A172 (cell line): Measurements from ENCODE around the gene ABHD1. TPM values are rescaled to one million over a fixed set of nuclear protein-coding genes. Genes with fewer than 3 reads are reported as not detected.
A peak's percentile ranks its signal among the peaks of the same experiment; 100 is the strongest.

ENCODE experiments used
- DNase-seq: peaks from one replicate; pipeline ENCODE4 v3.0.0-alpha.2; 2015; ENCODE audit warnings: low spot score
- total RNA-seq: library from RNA; depleted of rRNA; stranded (reverse); fragments of >200 nt; shearing (Covaris generic); gene quantifications from 2 replicates; pipeline ENCODE4 v1.2.3, GENCODE V29; 2014

The ABHD1 gene
- total RNA-seq, 1 experiment from 2014 or later, result 2.2 TPM

GRCh38 chr2:27086724-27087593 lies 36.7 kb upstream of the ABHD1 start, which contains the start of gene KHK:
TSS of gene KHK (plus strand) at chr2:27086772. CDS start at chr2:27087260, 488 bp downstream.
- DNase-seq, result peak; percentile 51

GRCh38 chr2:27087823-27088410 lies 35.7 kb upstream of the ABHD1 start:
- no peak for DNase-seq

DNA sequence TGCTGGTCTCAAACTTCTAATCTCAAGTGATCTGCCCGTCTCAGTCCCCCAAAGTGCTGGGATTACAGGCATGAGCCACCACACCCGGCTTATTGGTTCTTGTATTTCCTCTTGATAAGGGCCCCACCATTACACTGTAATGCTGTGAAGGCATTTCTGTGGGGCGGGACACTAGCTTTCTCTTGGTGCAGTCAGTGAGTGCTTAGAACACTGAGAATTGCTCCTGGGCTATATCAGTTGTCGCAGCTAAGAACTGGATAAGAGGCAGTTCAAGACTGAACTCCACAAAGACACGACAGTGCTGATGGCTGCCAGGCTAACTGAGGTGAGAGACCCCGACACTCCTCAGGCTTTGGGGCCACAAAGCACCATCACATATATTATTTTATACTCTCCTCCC lies 35.0 kb upstream of the ABHD1 start:
- no peak for DNase-seq

GRCh38 chr2:27089111-27089954 lies 34.3 kb upstream of the ABHD1 start:
- DNase-seq, result no peak

GRCh38 chr2:27091746-27092695 lies 31.6 kb upstream of the ABHD1 start:
- DNase-seq, result no peak

DNA sequence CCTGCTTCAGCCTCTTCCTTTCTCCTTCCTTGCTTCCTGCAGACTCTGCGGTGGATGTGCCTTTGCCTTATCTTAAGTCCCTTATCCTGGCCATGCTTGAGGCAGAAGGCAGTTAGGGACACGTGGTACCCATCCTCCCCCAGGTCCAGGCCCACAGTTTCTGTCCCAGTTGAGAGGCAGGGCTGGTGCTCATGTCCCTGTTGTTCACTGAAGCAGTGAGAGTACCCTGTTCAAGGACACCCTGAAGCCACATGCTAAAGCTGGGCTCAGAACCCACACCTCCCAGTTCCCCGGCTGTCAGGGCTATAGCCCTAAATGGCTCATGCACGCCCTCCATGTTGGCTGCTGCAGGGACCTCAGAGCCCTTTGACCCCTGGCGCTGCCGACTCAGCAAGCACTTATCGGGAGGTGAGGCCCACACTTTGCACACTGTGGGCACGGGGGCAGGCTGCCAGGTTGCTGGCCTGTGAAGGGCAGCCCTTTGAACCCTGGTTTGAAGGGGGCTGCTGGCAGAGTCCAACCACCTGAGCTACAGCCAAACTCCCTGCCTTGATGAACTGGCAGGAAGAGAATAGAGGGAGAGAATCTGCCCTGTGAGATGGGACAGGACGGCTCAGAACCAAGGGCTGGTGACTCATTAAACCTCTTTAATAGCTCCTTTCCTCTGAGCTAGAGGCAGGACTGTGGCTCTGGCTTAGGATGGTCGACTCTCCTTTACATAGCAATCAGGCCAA lies 30.8 kb upstream of the ABHD1 start:
- DNase-seq, result no peak

- no peak for DNase-seq
Observed at GRCh38 chr2:27093430-27094352, 29.9 kb upstream of the ABHD1 start.

GRCh38 chr2:27094353-27094984 lies 29.1 kb upstream of the ABHD1 start:
- no peak for DNase-seq

DNA sequence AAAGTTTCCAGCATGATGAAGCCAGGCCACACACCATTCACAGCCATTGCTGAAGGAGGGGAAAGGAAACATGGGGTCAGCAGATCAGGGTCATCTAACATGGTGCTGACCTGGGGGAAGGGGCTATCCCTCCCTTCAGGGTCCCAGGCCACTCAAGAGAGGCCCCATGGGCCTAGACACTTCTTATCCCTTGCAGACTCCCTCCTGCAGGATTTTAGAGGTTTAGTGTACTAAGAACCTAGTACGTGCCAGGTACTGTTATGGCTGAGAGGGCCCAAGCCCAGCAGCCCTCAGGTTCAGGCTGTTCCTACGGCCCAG lies 28.2 kb upstream of the ABHD1 start:
- DNase-seq, result no peak

DNA sequence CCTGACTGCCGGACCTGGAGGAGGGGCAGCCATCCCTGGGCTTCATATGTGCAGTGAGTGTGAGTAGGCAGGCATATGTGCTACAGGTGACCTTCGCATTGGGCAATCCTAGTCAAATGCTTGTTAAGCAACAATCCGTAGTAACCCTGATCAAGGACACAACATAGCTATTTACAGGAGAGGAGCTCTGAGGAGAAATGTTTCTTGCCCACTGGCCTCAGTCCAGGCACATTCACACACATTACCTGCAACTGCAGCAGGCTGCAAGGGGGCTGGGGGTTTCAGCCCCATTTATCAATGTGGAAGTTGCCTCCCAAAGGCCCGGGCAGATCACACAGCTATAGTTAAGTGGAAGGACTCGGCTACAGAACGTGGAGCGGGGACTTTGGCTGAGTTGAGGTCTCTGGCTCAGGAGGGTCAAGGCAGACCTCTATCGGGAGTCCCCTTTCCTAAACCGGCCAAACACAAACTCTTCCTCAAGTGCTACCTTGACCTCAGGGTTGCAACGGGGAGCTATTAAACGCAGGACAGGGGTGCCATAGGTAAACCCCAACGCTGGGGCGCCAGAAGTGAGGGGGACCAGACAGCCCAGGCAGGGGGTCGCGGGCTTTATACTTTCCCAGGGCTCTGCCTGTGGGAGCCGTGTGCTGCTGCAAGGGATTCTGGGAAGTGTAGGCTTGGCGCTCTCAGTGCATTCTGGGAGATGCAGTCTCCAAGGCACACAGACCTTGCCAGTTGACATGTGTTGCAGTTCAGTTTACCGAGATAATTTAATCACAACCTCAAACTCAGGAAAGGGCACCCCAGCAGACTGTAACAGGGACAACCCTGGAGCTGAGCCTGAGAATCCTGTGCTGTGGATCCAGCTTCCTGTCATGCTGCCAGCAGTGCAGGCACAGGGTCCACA lies 27.6 kb upstream of the ABHD1 start:
- peak; percentile 22 for DNase-seq

GRCh38 chr2:27096748-27097297 lies 26.8 kb upstream of the ABHD1 start:
- no peak for DNase-seq

DNA sequence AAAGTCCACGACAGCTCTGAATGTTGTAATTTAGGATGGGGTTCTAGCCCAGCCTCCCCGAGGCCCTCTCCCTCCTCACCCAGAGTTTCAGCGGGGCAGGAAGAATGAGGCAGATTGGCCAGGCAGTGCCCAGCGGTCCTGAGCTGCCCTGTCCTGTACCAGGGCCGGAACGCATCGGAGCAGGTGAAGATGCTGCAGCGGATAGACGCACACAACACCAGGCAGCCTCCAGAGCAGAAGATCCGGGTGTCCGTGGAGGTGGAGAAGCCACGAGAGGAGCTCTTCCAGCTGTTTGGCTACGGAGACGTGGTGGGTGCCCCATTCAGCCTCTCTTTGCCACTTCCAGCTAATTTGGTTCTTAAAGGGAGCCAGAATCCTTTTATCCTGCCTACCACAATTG lies 26.3 kb upstream of the ABHD1 start:
- no peak for DNase-seq

GRCh38 chr2:27099334-27099955 lies 24.2 kb upstream of the ABHD1 start:
- DNase-seq, result no peak

DNA sequence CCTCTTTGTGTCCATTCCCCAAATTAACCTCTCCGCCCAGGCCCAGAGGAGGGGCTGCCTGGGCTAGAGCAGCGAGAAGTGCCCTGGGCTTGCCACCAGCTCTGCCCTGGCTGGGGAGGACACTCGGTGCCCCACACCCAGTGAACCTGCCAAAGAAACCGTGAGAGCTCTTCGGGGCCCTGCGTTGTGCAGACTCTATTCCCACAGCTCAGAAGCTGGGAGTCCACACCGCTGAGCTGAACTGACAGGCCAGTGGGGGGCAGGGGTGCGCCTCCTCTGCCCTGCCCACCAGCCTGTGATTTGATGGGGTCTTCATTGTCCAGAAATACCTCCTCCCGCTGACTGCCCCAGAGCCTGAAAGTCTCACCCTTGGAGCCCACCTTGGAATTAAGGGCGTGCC lies 23.6 kb upstream of the ABHD1 start:
- no peak for DNase-seq

GRCh38 chr2:27102329-27102728 lies 21.3 kb upstream of the ABHD1 start:
- DNase-seq, result no peak

- DNase-seq, result no peak
Observed at GRCh38 chr2:27105981-27106380, 17.6 kb upstream of the ABHD1 start.

DNA sequence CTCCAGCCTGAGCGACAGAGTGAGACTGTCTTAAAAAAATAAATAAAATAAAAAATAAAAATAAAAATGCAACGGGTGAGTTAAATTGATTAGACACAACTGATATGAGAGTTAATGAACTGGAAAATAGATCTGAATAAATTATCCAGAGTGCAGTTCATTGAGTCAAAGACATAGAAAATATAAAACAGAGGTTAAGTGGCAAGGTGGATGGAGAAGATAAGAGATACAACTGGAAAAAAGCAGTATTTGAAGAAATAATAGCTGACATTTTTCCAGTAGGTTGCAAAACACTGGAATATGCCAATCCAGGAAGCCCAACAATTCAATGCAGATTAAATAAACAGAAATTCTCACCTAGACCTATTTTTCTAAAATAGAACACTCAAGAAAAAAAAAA lies 15.4 kb upstream of the ABHD1 start:
- no peak for DNase-seq
